Aorta (tissue), 5 donors: Measurements from ENCODE around the gene MTX1. TPM values are rescaled to one million over a fixed set of nuclear protein-coding genes. Genes with fewer than 3 reads are reported as not detected.
A peak's percentile ranks its signal among the peaks of the same experiment; 100 is the strongest.
"Not testable (repeated sequence)": the region's sequence is repeated elsewhere in the genome, so short reads cannot be mapped to it uniquely, and the experiment has no call there.

ENCODE experiments used
- ATAC-seq: fragments of 200-7000 bp; cut with Tn5 transposase; one replicate; pipeline ENCODE4 v1.9.1; 2022; ENCODE audit warnings: moderate library complexity; ENCODE audit not compliant: low FRiP score
- DNase-seq, 2 donors: peaks; one replicate each; pipeline ENCODE4 v3.0.0-alpha.2; 2020
- H3K27ac ChIP-seq, 2 donors: one replicate each; pipeline ENCODE4 v1.5.1; 2013; ENCODE audit warnings: low read length in 2 of 2, mild to moderate bottlenecking in 2 of 2, moderate library complexity in 2 of 2, control low read depth in 1 of 2, inconsistent platforms in 1 of 2, low read depth in 1 of 2
- H3K27me3 ChIP-seq, 2 donors: one replicate each; pipeline ENCODE4 v1.6.1; 2013; ENCODE audit warnings: control low read depth in 1 of 2, low read length in 1 of 2, mild to moderate bottlenecking in 1 of 2, moderate library complexity in 1 of 2; ENCODE audit not compliant: insufficient read depth in 2 of 2, control insufficient read depth in 1 of 2
- H3K36me3 ChIP-seq, 2 donors: one replicate each; pipeline ENCODE4 v1.6.1; 2013; ENCODE audit warnings: control low read depth in 1 of 2, low read length in 1 of 2, mild to moderate bottlenecking in 1 of 2; ENCODE audit not compliant: insufficient read depth in 2 of 2, control insufficient read depth in 1 of 2
- H3K4me1 ChIP-seq, 2 donors: one replicate each; pipeline ENCODE4 v1.6.1; 2013; ENCODE audit warnings: low read length in 2 of 2, control low read depth in 1 of 2, mild to moderate bottlenecking in 1 of 2, moderate library complexity in 1 of 2; ENCODE audit not compliant: insufficient read depth in 2 of 2, control insufficient read depth in 1 of 2
- H3K4me3 ChIP-seq, 2 donors: one replicate each; pipeline ENCODE4 v1.5.1; 2013; ENCODE audit warnings: low read length in 2 of 2, control low read depth in 1 of 2, mild to moderate bottlenecking in 1 of 2
- H3K9me3 ChIP-seq: one replicate; pipeline ENCODE4 v1.6.1; 2013; ENCODE audit warnings: mild to moderate bottlenecking, low read length; ENCODE audit not compliant: control insufficient read depth
- WGBS, 2 donors: extraction: QIAGEN DNeasy Blood & Tissue Kit; methylation state at CpG; one replicate each; pipeline ENCODE4 v1.1.7; 2013; 5-methylcytosine and 5-hydroxymethylcytosine counted together
- intact Hi-C, 2 donors: fragments of 100-400 bp; cut with DNase I; formaldehyde crosslinking; loops; one replicate each; pipeline versions ENCODE4 v1.14.2 to v1.15.0; 2022
- long read RNA-seq, 2 donors: library from polyadenylated mRNA; unstranded; transcript quantifications; one replicate each; pipeline ENCODE4 v2.0.0, GENCODE V29; 2020 to 2021
- polyA plus RNA-seq, 2 donors: library from polyadenylated mRNA; stranded (reverse); fragments of 200-250 nt; gene quantifications; one replicate each; pipeline ENCODE4 v1.2.3, GENCODE V29; 2013
- total RNA-seq, 2 donors: library from RNA; stranded (reverse); fragmentation: NEBNext Ultra II Directional; extraction: Animal tissue kit (Norgen Biotek cat#: 25700); gene quantifications; one replicate each; pipeline ENCODE4 v1.2.1, GENCODE V29; 2021
- donor health status: healthy with polysubstance abuse.
- donor health status: Bipolar disorder and iron deficiency.
- donor health status: DM: no; HTN: no; CAD: no.
- donor health status: DM: no; HTN: no; CAD: no.
- donor health status: DM: yes; HTN: yes; CAD: no.

The MTX1 gene, protein sequence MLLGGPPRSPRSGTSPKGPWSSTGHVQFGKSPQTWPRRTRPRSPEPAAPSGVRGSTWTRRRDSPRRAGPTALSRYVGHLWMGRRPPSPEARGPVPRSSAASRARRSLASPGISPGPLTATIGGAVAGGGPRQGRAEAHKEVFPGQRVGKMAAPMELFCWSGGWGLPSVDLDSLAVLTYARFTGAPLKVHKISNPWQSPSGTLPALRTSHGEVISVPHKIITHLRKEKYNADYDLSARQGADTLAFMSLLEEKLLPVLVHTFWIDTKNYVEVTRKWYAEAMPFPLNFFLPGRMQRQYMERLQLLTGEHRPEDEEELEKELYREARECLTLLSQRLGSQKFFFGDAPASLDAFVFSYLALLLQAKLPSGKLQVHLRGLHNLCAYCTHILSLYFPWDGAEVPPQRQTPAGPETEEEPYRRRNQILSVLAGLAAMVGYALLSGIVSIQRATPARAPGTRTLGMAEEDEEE
- total RNA-seq (10 to 100 TPM; 20.3 to 21.3 TPM), polyA plus RNA-seq (10 to 100 TPM; 26.2 to 52.9 TPM)
- long read RNA-seq, donor 1, transcript MTX1-202 (8 exons, 1,632 nt) = major isoform, 25 of 29 reads
- long read RNA-seq, donor 1, partial matches to known transcripts = 2 of 29 reads
- long read RNA-seq, donor 1, other reads (novel, unspliced or antisense) = 1 of 29 reads
- long read RNA-seq, donor 2, transcript MTX1-202 (8 exons, 1,632 nt) = major isoform, 8 of 9 reads
- long read RNA-seq, donor 2, partial matches to known transcripts = 0 of 9 reads
- long read RNA-seq, donor 2, other reads (novel, unspliced or antisense) = 0 of 9 reads

DNA sequence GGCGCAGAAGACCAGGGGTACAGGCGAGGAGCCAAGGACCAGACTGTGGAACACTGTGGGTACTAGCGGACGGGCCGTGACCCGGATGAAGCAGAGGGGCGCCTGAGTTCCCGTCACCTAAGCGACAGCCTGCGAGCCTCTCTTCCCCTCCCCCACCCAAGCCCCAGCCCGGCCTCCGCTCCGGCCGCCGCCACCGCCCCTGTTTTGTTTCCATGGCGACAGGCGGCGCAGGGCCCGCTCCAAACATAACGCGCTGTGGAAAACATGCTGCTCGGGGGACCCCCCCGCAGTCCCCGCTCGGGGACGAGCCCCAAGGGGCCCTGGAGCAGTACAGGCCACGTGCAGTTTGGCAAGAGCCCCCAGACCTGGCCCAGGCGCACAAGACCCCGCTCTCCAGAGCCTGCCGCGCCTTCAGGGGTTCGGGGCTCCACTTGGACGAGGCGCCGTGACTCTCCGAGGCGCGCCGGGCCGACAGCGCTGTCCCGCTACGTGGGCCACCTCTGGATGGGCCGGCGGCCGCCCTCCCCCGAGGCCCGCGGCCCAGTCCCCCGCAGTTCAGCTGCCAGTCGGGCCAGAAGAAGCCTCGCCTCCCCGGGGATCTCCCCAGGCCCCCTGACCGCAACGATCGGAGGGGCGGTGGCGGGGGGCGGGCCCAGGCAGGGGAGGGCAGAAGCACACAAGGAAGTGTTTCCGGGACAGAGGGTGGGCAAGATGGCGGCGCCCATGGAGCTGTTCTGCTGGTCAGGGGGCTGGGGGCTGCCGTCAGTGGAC lies at the start of gene MTX1:
Gene MTX1 (plus strand): TSS at position 155 of the 771 bp plus-strand sequence. CDS start 110 bp downstream, at position 265.
- H3K27me3 ChIP-seq = no peaks in the 10 kb centered on the region
- peak within 1 kb of the TSS; percentile 98 to 99 for H3K27ac ChIP-seq
- H3K36me3 ChIP-seq = no peaks in the 10 kb centered on the region
- DNase-seq (peak; percentile 96 to 98), ATAC-seq (peak; percentile 93)
- peak within 1 kb of the TSS; percentile 34 to 60 for H3K4me3 ChIP-seq
- H3K9me3 ChIP-seq = no peaks in the 10 kb centered on the region
- H3K4me1 ChIP-seq = no peaks in the 10 kb centered on the region
- WGBS, 2 donors = 0% methylated on average over 63 to 64 of the region's 64 CpGs
- intact Hi-C loops = loop anchor here (1.0 to 5.0 kb wide), 3 partner anchors 19 to 114 kb away; partner anchors contain the start of gene RUSC1 (in 1 of the 2)

DNA sequence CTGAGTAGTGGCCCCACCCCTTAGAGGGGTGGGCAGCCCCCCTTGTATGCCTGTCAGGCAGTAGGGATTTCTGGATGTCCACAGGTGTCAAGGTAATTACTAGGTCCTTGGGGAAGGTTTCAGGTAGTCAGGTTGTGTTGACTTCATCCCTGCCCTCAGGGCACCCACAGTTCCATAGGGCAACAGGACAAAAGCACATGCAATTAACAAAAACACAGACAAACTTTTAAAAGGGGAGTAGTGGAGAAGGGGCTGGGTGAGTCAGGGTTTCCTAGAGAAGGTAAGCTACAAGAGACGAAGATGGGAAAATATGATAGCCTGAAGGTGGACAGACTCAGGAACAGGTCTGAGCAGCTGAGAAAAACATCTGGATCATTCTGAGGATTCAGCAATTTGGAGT lies 49.5 kb upstream of the MTX1 start:
- Histone ChIP-seq H3K4me1 (no peaks in the 10 kb centered on the region), H3K4me3 (no peak overlapping the region), H3K9me3 (no peaks in the 10 kb centered on the region), H3K27ac (no peak overlapping the region), H3K36me3 (no peaks in the 10 kb centered on the region), H3K27me3 (no peaks in the 10 kb centered on the region)
- WGBS, 2 donors = 76 to 83% methylated on average over 1 of the region's 1 CpG
- intact Hi-C loops = no loop called here
- DNase-seq = no peak
- no peak for ATAC-seq

DNA sequence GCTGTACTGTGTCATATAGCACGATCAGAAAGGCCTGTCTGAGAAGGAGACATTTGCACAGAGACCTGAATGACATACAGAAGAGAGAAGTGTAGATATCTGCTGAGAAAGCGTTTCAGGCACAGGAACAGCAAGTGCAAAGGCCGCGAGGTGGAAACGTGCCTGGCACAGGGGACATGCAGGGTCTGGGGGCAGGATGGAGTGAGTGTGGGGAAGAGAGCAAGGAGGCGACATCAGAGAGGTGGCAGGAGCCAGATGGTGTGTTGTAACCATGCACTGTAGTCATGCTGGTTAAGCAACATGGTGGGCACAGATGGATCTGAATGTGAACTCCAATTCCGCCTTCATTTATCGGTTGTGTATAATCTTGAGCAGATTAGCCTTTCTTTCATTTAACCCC lies 48.4 kb upstream of the MTX1 start:
- Histone ChIP-seq H3K36me3 (no peaks in the 10 kb centered on the region), H3K27ac (no peak overlapping the region), H3K9me3 (no peaks in the 10 kb centered on the region), H3K27me3 (no peaks in the 10 kb centered on the region), H3K4me3 (no peak overlapping the region), H3K4me1 (no peaks in the 10 kb centered on the region)
- WGBS, 2 donors = 78 to 82% methylated on average over 8 of the region's 8 CpGs
- no peak for DNase-seq
- no peak for ATAC-seq
- intact Hi-C loops = no loop called here

DNA sequence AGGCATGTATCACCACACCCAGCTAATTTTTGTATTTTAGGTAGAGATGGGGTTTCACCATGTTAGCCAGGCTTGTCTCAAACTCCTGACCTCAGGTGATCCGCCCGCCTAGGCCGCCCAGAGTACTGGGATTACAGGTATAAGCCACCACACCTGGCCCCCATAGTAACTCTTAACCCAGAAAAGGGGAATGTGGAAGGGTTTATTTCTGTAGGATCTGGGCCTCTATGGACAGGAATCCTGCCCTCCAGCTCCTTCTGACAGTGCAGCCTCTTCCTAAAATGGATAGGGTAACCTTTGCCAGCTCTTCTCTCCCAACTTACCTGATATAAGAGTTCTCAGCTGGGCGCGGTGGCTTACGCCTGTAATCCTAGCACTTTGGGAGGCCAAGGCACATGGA lies 45.9 kb upstream of the MTX1 start:
- DNase-seq, H3K9me3 ChIP-seq, H3K27me3 ChIP-seq, ATAC-seq, intact Hi-C loops, H3K36me3 ChIP-seq, H3K27ac ChIP-seq, H3K4me1 ChIP-seq, H3K4me3 ChIP-seq: not testable (repeated sequence)
- WGBS, 2 donors = 95 to 100% methylated on average over 6 of the region's 6 CpGs

DNA sequence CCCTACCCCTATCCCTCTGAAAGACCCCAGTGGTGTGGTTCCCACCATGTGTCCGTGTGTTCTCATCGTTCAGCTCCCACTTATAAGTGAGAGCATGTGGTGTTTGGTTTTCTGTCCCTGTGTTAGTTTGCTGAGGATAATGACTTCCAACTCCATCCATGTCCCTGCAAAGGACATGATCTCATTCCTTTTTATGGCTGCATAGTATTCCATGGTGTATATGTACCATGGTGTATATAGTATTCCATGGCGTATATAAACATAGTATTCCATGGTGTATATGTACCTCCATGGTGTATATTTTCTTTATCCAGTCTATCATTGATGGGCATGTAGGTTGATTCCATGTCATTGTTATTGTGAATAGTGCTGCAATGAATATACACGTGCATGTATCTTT lies 44.7 kb upstream of the MTX1 start:
- H3K36me3 ChIP-seq, H3K27ac ChIP-seq, DNase-seq, intact Hi-C loops, ATAC-seq, H3K4me1 ChIP-seq, H3K4me3 ChIP-seq, H3K9me3 ChIP-seq, H3K27me3 ChIP-seq: not testable (repeated sequence)
- 94 to 98% methylated on average over 4 of the region's 4 CpGs for WGBS, 2 donors

- H3K27ac ChIP-seq, H3K27me3 ChIP-seq, H3K4me3 ChIP-seq, intact Hi-C loops, H3K36me3 ChIP-seq, H3K9me3 ChIP-seq, H3K4me1 ChIP-seq, ATAC-seq: not testable (repeated sequence)
- DNase-seq = peak in 1 of 2 donors; percentile 5
- 94 to 98% methylated on average over 11 of the region's 11 CpGs for WGBS, 2 donors
Observed at GRCh38 chr1:155164625-155165024, 43.9 kb upstream of the MTX1 start.

DNA sequence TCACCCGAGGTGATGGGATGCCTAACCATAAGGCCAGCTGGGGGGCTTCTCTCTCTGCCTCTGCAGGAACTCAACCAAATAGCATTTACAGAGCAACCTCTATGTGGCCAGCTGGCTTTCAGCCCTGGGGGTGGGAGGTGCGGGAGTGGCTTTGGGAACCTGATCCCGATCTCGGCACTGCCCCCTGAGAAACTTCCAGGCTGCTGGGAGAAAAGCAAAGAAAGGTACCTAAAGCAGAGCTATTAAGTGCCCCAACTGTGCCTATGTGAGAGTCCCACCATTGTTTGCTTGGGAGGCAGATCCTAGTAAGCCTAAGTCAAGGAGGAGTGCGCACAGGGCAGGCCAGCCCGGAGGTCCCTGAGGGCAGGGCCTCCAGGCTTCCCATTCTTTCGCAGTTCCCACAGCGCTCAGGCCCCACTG lies 42.4 kb upstream of the MTX1 start:
- no peak for ATAC-seq

DNA sequence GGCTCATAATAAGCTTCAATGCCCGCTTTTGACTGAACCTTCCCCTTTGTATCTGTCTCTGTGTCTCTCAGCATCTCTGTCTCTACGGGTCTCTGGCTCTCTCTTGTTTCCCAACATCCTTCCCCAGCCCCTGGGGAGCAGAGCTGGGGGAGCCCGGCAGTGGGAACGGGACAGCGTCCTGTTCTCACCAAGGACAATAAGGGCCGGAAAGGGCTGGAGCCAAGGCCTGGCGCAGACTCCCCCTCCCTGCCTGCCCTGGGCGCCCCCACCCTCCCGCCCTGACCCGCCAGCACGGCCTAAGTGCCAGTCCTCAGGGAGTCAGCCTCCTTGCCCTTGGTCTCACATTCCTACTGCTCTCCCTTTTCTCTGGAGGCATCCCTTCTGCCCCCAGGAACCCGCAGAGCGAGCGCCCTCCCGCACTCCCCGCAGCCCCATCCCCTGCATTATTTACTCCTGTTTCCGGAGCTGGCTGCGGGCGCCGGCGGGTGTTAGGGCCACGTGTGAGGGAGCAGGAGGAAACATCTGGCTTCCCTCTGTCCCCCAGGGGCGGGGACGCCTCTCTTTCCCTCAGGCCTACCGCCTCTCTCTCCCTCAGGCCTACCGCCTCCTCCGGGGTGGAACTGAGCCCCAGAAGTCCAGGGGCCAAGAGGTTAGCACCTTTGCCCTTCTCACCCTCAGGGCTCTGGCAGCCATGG lies 41.9 kb upstream of the MTX1 start:
- 14 to 33% methylated on average over 20 to 27 of the region's 27 CpGs for WGBS, 2 donors
- Histone ChIP-seq H3K27me3 (no peaks in the 10 kb centered on the region), H3K36me3 (peaks cover 0 to 3% of the 10 kb centered on the region in 2 donors), H3K4me1 (no peaks in the 10 kb centered on the region), H3K27ac (no peak overlapping the region), H3K4me3 (no peak overlapping the region), H3K9me3 (no peaks in the 10 kb centered on the region)
- intact Hi-C loops = loop anchor here in 1 of 2 donors (2.0 kb wide), 1 partner anchor 74 kb away; no protein-coding TSS in a partner anchor
- ATAC-seq = peak; percentile 63
- DNase-seq = peak in 1 of 2 donors; percentile 79

More for the DNA sequence above, 42.4 kb upstream of the MTX1 start:
- intact Hi-C loops = loop anchor here in 1 of 2 donors (2.0 kb wide), 1 partner anchor 73 kb away; no protein-coding TSS in a partner anchor
- Histone ChIP-seq H3K27me3 (no peaks in the 10 kb centered on the region), H3K4me3 (no peak overlapping the region), H3K27ac (no peak overlapping the region), H3K4me1 (no peaks in the 10 kb centered on the region), H3K9me3 (no peaks in the 10 kb centered on the region), H3K36me3 (peaks cover 0 to 3% of the 10 kb centered on the region in 2 donors)
- 65 to 78% methylated on average over 8 of the region's 8 CpGs for WGBS, 2 donors
- DNase-seq = peak in 1 of 2 donors; percentile 52
